HL-60/S4 (cell line): Measurements from ENCODE around the gene ATP6V0A4.
"Not testable (repeated sequence)": the region's sequence is repeated elsewhere in the genome, so short reads cannot be mapped to it uniquely, and the experiment has no call there.

Source experiments
- in situ Hi-C: fragments of 300-500 bp; cut with MboI; formaldehyde crosslinking; loops from 2 replicates; pipeline ENCODE4 v1.14.3; 2022; ENCODE audit warnings: low sequenced_read_pairs

ATP6V0A4 gene

GRCh38 chr7:138797715-138798320, at the start of gene ATP6V0A4, which contains the start of gene TMEM213:
Gene ATP6V0A4 (minus strand): TSS chr7:138798196. CDS start chr7:138771247, 26,949 bp downstream.
Gene TMEM213 (plus strand): TSS chr7:138797994. CDS start chr7:138798105, 111 bp downstream.
- in situ Hi-C loops, result no loop called here

- in situ Hi-C loops, result no loop called here
Measured at GRCh38 chr7:138845711-138846110, 47.7 kb upstream of the ATP6V0A4 start.

GRCh38 chr7:138843632-138844580, 45.9 kb upstream of the ATP6V0A4 start:
- in situ Hi-C loops, result no loop called here

GRCh38 chr7:138842111-138842510, 44.1 kb upstream of the ATP6V0A4 start:
- in situ Hi-C loops, result no loop called here

GRCh38 chr7:138838166-138838565, 40.2 kb upstream of the ATP6V0A4 start:
- in situ Hi-C loops, result no loop called here

- in situ Hi-C loops, result no loop called here
Measured at GRCh38 chr7:138837627-138838026, 39.6 kb upstream of the ATP6V0A4 start.

- in situ Hi-C loops, result no loop called here
Measured at GRCh38 chr7:138835087-138835486, 37.1 kb upstream of the ATP6V0A4 start.

GRCh38 chr7:138834583-138834982, 36.6 kb upstream of the ATP6V0A4 start:
- in situ Hi-C loops, result no loop called here

GRCh38 chr7:138833596-138833995, 35.6 kb upstream of the ATP6V0A4 start:
- in situ Hi-C loops, result no loop called here

- in situ Hi-C loops, result no loop called here
Measured at GRCh38 chr7:138832966-138833365, 35.0 kb upstream of the ATP6V0A4 start.

- in situ Hi-C loops, result no loop called here
Measured at GRCh38 chr7:138829335-138829734, 31.3 kb upstream of the ATP6V0A4 start.

GRCh38 chr7:138828302-138828701, 30.3 kb upstream of the ATP6V0A4 start:
- in situ Hi-C loops, result no loop called here

GRCh38 chr7:138825049-138825721, 27.2 kb upstream of the ATP6V0A4 start:
- in situ Hi-C loops, result no loop called here

- in situ Hi-C loops, result no loop called here
Measured at GRCh38 chr7:138822867-138823535, 25.0 kb upstream of the ATP6V0A4 start.

GRCh38 chr7:138821912-138822311, 23.9 kb upstream of the ATP6V0A4 start:
- in situ Hi-C loops, result no loop called here

GRCh38 chr7:138819625-138820024, 21.6 kb upstream of the ATP6V0A4 start:
- in situ Hi-C loops, result no loop called here

- in situ Hi-C loops, result no loop called here
Measured at GRCh38 chr7:138816650-138817049, 18.7 kb upstream of the ATP6V0A4 start.

GRCh38 chr7:138814816-138815332, 16.9 kb upstream of the ATP6V0A4 start:
- in situ Hi-C loops, result no loop called here

- in situ Hi-C loops, result no loop called here
Measured at GRCh38 chr7:138813945-138814344, 15.9 kb upstream of the ATP6V0A4 start.

GRCh38 chr7:138811327-138811726, 13.3 kb upstream of the ATP6V0A4 start:
- in situ Hi-C loops, result not testable (repeated sequence)

GRCh38 chr7:138809346-138809745, 11.3 kb upstream of the ATP6V0A4 start:
- in situ Hi-C loops, result no loop called here
